ENCODE results near the gene CCDC157.
A peak's percentile ranks its signal among the peaks of the same experiment; 100 is the strongest.

CCDC157 gene

GRCh38 chr22:30416837-30417236, 60.0 kb downstream of the CCDC157 start:
- no peak for DNase-seq

DNA sequence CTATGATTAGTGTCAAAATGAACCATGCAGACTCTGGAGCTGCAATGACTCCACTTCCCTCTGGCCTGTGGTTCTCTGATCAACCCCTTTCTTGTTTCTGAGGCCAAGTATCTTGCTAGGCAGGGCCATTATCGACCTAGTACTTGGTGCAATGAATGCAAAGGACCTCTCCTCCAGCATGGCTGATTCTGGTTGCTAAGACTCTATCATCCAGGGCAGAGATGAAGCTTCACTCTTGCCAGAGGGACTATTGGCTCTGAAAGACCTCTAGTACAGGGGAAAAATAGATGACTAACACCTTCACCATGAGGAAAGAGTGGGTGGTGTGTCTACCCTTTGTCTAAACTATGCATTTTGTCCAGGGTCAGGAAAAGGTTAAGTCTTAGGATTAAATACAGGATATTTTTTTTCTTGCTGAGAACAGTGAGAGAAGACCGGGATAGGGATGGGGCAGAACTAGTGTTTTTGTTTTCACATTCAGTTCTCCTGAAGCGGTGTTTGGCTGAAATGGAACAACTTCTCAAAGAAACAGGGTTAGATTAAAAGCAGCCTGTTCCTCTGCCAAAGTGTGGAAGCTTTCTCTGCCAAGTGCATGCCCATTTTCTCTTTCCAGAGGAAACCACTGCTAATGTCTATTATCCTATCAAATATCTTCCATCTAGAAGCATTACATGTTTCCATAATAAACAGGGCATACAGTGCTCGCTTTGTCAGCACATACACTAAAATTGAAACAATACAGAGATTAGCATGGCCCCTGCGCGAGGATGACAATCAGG, 63.7 kb downstream of the CCDC157 start:
- no peak for DNase-seq

- DNase-seq = no peak
These were observed 65.1 kb downstream of the CCDC157 start for GRCh38 chr22:30421695-30422480.

- DNase-seq = peak; percentile 60
These were observed 65.9 kb downstream of the CCDC157 start for GRCh38 chr22:30422481-30423300.

DNA sequence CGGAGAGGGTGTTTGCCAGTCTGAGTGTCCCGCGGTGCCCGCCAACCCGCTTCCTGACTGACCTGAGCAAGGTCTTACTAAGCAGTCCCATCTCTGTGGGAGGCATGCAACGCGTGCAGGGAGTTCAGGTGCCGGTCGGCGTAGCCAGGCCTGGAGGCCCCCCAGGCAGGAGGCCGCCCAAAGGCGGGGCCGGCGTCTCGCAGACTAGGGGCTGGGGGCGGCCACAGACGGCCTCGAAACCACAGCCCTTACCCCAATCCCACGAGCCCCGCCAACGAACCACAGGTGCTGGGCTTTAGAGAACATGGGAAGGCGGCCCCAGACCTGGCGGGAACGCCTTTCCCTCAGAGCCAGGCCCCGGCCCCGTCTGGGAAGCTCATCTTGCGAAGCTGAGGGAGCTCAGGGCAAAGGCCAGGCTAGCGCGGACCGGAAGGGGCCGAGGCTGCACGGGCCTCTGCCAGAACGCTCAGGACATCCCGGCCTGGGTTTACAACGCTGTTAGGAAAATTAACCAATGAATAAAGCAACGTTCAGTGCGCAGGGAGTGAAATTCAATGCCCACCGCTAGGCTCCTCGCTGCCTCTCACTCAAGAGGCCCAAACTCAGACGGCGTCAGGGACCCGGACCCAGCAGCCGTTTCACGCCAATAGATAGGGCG, 66.6 kb downstream of the CCDC157 start:
- peak; percentile 68 for DNase-seq

DNA sequence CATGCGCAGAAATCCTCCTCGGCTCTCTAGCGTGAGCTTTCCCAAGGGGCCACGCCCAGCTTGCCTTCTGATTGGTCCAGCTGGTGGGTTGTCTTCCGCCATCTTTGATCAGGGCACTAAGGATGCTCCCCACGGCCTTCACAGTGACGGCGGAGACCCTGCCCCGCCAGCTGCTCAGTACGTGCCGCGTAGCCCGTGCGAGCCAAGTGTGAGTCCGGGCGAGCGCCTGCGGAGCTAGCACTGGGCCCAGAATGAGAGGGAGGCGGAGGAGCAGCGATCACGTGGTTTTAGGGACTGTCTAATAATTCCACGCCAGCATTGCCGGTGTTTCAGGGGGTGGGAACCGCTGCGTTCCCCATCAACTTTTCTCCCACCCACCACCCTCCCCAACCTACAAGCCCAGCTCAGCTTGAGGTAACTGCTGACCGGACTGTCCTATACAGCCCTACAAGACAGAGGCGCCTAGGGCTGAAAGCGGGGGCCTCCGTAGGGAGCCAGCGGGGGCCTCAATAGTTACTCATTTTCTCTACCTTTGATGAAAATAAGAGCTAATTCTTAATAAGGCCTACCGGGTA, 67.2 kb downstream of the CCDC157 start:
- DNase-seq = peak; percentile 100

DNA sequence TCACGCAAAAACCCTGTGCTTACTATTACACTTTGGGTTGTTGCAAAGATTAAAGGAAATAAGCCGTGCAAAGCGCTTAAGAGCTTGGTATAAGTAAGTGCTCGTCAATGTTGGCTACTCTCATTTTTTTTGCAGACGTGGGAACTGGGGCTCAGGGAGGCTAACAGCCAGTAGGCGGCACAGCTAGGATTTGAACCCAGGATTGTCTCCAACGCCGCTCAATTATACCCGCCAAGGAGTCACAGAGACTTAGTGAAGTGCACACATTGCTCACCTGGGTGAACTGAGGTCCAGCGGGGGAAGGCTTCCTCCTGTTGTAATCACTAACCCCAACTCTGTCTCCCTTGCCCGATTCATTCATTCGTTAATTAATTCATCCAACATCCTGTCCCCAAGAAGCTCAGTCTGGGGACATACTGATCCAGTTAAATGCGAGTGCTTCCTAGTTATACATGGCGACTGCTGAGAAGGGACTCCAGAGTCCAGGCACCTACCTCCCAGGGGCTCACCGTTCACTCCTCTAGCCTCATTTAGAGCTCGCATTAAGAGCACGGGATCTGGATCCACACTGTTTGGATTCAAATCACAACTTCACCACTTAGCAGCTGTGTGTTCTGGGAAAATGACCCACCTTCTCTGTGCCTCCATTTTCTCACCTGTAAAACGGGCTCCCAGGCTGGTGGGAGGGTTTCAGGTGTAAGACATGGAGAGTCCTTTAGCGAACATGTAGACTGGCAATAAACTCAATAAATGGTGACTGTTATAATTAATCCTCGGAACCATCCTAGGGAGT, 67.9 kb downstream of the CCDC157 start:
- peak; percentile 49 for DNase-seq

DNA sequence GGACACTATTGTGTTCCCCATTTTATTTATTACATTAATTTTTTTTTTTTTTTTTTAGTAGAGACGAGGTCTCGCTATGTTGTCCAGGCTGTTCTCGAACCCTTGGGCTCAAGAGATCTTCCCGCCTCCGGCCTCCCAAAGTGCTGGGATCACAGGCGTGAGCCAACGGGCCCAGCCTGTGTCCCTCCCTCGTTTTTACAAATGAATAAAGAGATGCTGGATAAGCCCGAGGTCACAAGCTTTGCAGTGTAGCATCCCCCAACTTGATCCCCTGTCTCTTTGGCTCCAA, 68.5 kb downstream of the CCDC157 start:
- no peak for DNase-seq

GRCh38 chr22:30425616-30426387, 69.0 kb downstream of the CCDC157 start, which contains the start of gene MTFP1:
TSS of gene MTFP1 (plus strand) at chr22:30425768. CDS start at chr22:30425880, 112 bp downstream.
- DNase-seq = peak; percentile 71
